Stimulated activated CD4-positive, alpha-beta T cell treated with anti-CD3 and anti-CD28 coated beads, TNF-alpha, amount 100 ng/mL, for 48 hours (primary cell): ENCODE results near the gene SMAD5.

Experiments used
- DNase-seq, 3 donors: peaks; one replicate each; pipeline ENCODE4 v3.0.0-alpha.2; 2020; ENCODE audit warnings: low read depth in 3 of 3

SMAD5 gene

GRCh38 chr5:136222580-136223235 is 90.1 kb downstream of the SMAD5 start:
- no peak for DNase-seq

- DNase-seq, result no peak
These were observed 93.2 kb downstream of the SMAD5 start for GRCh38 chr5:136225796-136226195.

DNA sequence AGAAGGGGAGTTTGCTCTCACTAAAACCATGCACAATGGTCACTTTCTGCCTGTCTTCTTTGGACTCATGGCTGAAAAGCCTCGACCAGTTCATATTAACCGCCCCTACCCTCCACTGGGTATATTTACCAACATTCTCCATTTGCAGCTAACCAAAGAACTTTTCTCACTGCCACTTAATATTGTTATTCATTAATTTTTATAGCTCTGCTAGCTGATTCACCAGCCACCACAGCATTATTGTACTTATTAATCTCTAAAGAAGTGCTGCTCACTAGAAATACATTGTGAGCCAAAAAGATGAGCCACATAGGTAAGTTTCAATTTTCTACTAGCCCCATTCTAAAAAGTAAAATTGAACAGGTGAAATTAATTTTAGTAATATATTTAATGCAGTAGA is 93.8 kb downstream of the SMAD5 start:
- no peak for DNase-seq

DNA sequence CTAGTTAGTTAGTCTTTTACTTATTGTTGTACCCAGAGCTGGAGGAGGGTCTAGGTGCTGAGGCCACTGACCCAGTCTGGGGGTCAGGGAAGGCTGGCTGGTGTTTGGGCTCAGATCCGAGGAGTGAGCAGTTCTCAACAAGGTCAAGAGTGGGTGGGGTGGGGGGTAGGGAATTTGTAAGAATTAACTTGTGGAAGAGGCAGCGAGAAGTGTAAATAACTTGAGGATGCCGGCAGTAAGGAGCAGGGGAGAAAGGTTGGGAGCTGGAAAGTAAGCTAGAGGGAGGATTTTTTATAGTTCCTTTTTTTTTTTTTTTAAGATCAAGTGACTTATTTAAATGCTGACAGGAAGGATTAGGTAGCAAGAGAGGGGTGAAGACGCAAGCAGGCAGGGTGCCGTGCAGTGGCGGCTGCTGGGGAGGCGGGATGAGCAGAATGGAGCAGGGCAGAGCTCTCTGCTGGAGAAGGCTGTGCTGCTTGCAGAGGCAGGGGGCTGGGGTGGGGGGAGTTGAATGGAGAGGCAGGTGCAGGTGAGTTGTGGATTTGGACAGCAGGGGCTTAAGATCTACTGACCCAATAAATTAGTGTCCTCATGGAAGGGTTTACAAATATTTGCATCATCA is 95.6 kb downstream of the SMAD5 start:
- DNase-seq, result no peak

DNA sequence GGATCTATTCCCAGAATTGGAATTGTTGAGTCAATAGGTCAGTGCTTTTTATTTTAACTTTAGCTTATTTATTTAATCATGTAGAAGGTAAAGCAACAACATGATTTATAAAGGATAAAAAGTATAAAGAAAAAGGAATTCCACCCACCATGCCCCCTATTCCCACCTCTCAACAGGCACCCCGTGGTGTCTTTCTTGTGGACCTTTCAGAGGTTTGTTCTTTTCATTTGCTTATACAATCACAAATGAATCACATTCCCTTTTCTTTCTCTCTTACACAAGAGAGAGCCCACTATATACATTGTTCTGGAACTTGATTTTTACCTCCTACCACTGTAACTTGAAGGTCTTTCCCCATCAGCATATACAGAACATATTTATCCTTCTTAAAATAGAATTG is 97.5 kb downstream of the SMAD5 start:
- DNase-seq, result no peak

DNA sequence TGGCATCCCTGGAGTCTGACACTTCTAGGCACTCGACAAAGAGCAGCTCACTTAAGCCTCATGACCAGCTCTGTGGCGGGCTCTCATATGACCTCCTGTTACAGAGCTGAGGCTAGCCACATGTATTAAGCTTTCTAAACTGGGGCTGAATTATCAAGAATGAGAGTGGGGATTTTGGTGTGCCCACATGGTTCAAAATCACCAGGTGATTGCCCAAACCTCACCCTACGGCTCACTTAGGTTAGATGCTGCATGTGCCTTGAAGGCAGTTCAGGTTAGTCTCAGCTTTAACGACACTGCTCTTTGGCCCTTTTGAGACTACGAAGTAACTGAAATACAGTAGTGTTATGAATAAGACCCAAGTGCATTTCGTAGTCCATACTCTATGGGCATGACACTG is 99.7 kb downstream of the SMAD5 start:
- DNase-seq, result no peak
